Measurements from ENCODE around the gene LRPAP1.

DNA sequence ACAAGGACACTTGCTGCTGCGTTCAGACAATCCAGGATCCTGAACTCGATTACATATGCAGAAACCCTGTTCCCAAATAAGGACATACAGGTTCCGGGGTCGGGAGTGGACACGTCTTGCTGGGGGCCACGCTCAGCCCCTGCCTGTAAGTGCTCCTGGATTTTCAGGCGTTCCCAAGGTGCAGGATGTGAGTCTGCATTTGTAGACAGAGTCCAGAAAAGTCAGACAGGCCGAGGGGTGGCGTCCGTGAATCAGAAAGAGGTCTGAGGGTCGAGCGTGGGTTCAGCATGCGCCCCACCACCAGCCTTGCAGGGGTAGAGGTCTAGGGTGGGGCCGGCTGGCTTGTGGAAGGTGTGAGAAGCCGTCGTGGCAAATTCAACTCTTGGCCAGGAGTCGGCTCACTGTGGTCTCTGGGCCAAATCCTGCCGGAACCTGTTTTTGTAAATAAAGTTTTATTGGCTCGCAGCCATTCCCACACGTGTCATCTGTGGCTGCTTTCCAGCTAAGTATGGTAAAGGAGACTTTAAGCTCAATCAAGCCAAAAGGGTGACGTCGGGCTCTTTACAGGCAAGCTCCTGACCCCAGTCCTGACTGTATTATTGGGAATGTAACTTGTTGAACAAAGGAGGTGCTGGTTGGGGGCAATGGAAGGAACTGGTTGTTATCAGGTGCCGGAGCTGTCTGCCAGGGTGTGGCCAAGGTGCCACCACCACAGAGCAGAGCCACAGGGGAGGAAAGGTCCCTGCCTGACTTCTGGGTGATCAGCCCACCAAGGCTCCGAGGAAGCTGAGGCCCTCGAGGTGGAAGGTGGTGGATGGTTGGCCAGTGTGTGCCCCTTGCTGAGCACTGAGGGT, 61.8 kb downstream of the LRPAP1 start:
- TF ChIP-seq, protein P1, sequence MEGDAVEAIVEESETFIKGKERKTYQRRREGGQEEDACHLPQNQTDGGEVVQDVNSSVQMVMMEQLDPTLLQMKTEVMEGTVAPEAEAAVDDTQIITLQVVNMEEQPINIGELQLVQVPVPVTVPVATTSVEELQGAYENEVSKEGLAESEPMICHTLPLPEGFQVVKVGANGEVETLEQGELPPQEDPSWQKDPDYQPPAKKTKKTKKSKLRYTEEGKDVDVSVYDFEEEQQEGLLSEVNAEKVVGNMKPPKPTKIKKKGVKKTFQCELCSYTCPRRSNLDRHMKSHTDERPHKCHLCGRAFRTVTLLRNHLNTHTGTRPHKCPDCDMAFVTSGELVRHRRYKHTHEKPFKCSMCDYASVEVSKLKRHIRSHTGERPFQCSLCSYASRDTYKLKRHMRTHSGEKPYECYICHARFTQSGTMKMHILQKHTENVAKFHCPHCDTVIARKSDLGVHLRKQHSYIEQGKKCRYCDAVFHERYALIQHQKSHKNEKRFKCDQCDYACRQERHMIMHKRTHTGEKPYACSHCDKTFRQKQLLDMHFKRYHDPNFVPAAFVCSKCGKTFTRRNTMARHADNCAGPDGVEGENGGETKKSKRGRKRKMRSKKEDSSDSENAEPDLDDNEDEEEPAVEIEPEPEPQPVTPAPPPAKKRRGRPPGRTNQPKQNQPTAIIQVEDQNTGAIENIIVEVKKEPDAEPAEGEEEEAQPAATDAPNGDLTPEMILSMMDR (IDR thresholded peaks at IDR 0.05; ENCODE audit: poor library complexity) = no peak
- no peak for TF ChIP-seq EZH2phosphoT487 (IDR thresholded peaks at IDR 0.05; ENCODE audit: low read depth, severe bottlenecking, unreplicated experiment)
